ENCODE data around the gene PDSS2.

- TF ChIP-seq POLR2AphosphoS5 (IDR thresholded peaks at IDR 0.05; ENCODE audit: low read depth, low read length) (no peak), POLR2A (IDR thresholded peaks at IDR 0.05; ENCODE audit: low read depth, low read length) (no peak), TAF1 (IDR thresholded peaks at IDR 0.05; ENCODE audit: low read depth, low read length) (no peak)
Observed at GRCh38 chr6:107405002-107405401, 54.4 kb downstream of the PDSS2 start.

Measured in GM12891 (cell line).